Cardiac muscle cell (in vitro differentiated cells and primary cell): Measurements from ENCODE around the gene PKN3. TPM values are rescaled to one million over a fixed set of nuclear protein-coding genes. Genes with fewer than 3 reads are reported as not detected.

Source experiments
- DNase-seq, 2 donors: peaks; one replicate each; pipeline versions ENCODE4 v3.0.0 to v3.0.0-alpha.2; 2010 to 2017; ENCODE audit warnings: low read depth in 1 of 2, low spot score in 1 of 2
- H3K27ac ChIP-seq: fragments of 200-600 bp; sonication (generic); 2 replicates; pipeline ENCODE4 v1.5.1; 2016
- H3K27me3 ChIP-seq: fragments of 200-600 bp; sonication (generic); 2 replicates; pipeline ENCODE4 v1.6.0; 2016; ENCODE audit warnings: control low read depth
- H3K36me3 ChIP-seq: fragments of 200-600 bp; sonication (generic); 2 replicates; pipeline ENCODE4 v1.5.1; 2016; ENCODE audit warnings: control low read depth
- H3K4me1 ChIP-seq: fragments of 200-600 bp; sonication (generic); 2 replicates; pipeline ENCODE4 v1.8.1; 2017; ENCODE audit warnings: low read depth, mild to moderate bottlenecking, mixed run types
- H3K4me3 ChIP-seq: fragments of 200-600 bp; sonication (generic); 2 replicates; pipeline ENCODE4 v1.5.1; 2016; ENCODE audit warnings: mild to moderate bottlenecking
- H3K9me3 ChIP-seq: fragments of 200-600 bp; sonication (generic); 2 replicates; pipeline ENCODE4 v1.5.1; 2017; ENCODE audit warnings: low read depth, mild to moderate bottlenecking, control low read depth
- polyA plus RNA-seq: library from polyadenylated mRNA; unstranded; fragments of >200 nt; fragmentation: Nextera tagmentation; extraction: Ambion mirVana; gene quantifications from 2 replicates; pipeline ENCODE4 v1.2.1, GENCODE V29; 2016
- total RNA-seq: library from RNA; depleted of rRNA; stranded (reverse); fragments of >200 nt; gene quantifications from 2 replicates; pipeline ENCODE4 v1.2.3, GENCODE V29; 2016
- TF ChIP-seq, protein P1 (sequence below): IDR thresholded peaks from 2 replicates; pipeline ENCODE4 v1.5.1; 2012; ENCODE audit warnings: low read depth, mild to moderate bottlenecking, low read length

PKN3 gene
- total and polyA plus RNA-seq, 2 experiments from 2014 or later = 13.4 to 17.9 TPM

GRCh38 chr9:128701227-128701854 lies 962 bp upstream of the PKN3 start:
- Histone ChIP-seq H3K4me3 (no peak overlapping the region), H3K4me1 (no peaks in the 10 kb centered on the region), H3K36me3 (peaks cover 6% of the 10 kb centered on the region), H3K27me3 (no peaks in the 10 kb centered on the region), H3K27ac (peak overlapping the region; percentile 58), H3K9me3 (no peaks in the 10 kb centered on the region)
- TF ChIP-seq, protein P1, sequence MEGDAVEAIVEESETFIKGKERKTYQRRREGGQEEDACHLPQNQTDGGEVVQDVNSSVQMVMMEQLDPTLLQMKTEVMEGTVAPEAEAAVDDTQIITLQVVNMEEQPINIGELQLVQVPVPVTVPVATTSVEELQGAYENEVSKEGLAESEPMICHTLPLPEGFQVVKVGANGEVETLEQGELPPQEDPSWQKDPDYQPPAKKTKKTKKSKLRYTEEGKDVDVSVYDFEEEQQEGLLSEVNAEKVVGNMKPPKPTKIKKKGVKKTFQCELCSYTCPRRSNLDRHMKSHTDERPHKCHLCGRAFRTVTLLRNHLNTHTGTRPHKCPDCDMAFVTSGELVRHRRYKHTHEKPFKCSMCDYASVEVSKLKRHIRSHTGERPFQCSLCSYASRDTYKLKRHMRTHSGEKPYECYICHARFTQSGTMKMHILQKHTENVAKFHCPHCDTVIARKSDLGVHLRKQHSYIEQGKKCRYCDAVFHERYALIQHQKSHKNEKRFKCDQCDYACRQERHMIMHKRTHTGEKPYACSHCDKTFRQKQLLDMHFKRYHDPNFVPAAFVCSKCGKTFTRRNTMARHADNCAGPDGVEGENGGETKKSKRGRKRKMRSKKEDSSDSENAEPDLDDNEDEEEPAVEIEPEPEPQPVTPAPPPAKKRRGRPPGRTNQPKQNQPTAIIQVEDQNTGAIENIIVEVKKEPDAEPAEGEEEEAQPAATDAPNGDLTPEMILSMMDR = no peak
- DNase-seq = peak in 1 of 2 donors; percentile 41

DNA sequence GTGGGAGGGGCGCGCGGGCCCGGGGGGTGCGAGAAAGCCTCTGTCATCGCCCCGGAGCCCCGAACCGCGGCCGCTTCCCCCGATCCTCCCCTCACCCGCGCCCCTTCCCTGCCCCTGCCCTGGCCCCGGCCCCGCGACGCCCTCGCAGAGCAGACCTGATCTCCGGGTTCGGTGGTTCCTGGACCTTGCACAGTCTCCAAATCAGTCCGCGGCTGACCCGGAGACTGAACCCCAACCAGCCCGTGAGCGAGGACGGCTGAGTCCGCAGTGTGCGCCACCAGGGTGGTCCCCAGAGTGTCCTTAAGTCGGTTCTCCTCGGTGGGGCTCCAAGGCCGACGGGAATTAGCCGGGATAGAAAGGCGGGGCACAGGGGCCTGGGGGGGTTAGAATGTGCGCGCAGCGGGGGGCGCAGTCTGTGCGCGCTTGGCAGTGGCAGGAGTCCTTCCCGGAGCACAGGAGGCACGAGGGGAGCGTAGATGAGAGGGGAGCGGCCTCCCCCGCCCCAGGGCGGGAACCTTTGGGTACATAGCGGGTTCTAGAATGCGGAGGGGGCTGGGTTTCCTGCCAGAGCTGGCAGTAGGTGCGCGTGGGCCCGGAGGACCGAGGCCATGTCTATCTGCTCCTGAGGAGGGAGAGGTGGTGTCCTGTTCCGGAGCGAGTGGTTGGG lies 779 bp downstream of the PKN3 start:
- peak overlapping the region; percentile 63 for H3K4me3 ChIP-seq

DNA sequence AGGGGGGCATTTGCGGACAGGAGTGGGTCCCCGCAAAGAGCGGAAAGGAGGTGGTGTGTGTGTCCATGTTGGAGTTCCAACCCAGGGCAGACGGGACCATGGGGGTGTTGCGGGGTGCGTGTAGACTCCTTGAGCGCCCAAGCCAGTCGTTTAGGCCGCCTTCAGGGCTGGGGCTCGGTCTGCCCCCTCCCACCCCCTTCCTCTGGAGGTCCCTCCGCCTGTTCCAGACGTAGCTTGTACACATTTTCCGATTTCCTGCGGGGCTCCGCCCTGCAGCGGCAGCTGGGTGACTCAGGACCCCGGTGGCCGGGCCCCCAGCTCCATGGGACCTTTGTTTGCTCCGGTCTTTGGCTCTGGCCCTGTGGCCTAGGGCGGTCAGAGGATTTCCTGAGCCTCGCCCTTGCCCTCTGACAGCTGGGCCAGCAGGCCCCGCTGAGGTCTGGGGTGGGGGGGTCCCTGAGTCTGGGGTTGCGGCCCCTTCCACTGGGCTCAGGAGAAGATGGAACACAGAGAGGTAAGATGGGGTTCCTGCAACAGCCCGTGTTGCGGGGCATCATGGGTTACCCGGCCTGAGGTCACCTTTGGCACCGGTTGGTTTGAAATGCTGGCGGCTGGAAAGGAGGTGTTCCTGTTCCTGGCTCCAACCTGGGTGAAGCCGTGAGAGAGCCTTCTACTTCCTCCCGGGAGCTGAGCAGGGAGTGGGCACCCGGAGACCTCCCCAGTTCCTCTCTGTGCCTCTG lies 1.5 kb downstream of the PKN3 start:
- Histone ChIP-seq H3K36me3 (no peaks in the 10 kb centered on the region), H3K27me3 (no peaks in the 10 kb centered on the region), H3K27ac (no peak overlapping the region), H3K4me3 (peak overlapping the region; percentile 63), H3K9me3 (no peaks in the 10 kb centered on the region), H3K4me1 (no peaks in the 10 kb centered on the region)
- DNase-seq = no peak
- TF ChIP-seq, protein P1 = no peak

More for the DNA sequence above, 779 bp downstream of the PKN3 start:
- H3K36me3 ChIP-seq = no peaks in the 10 kb centered on the region
- H3K4me1 ChIP-seq = no peaks in the 10 kb centered on the region
- H3K27ac ChIP-seq = no peak overlapping the region
- DNase-seq = peak in 1 of 2 donors; percentile 36
- H3K9me3 ChIP-seq = no peaks in the 10 kb centered on the region
- TF ChIP-seq, protein P1 = no peak
- H3K27me3 ChIP-seq = no peaks in the 10 kb centered on the region

DNA sequence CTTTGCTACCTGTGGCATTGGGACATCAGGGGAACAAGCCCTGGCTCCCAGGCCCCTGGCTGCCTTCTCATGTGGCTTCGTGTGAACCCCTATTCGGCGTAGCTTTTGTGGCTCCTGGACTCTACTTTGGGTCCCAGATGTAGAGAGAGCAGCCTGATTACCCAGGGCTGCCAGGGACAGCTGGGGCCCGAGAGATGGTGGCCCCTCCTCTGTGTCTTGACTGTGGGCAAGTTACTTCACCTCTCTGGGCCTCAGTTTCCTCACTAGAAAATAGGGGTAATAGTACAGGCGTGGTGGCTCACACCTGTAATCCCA lies 2.0 kb downstream of the PKN3 start:
- H3K27ac ChIP-seq = no peak overlapping the region
- no peak overlapping the region for H3K4me3 ChIP-seq
- no peaks in the 10 kb centered on the region for H3K36me3 ChIP-seq
- TF ChIP-seq, protein P1 = no peak
- H3K27me3 ChIP-seq = no peaks in the 10 kb centered on the region
- no peaks in the 10 kb centered on the region for H3K9me3 ChIP-seq
- DNase-seq = no peak
- no peaks in the 10 kb centered on the region for H3K4me1 ChIP-seq

GRCh38 chr9:128705051-128705965 lies 3.0 kb downstream of the PKN3 start:
- Histone ChIP-seq H3K27ac (no peak overlapping the region), H3K27me3 (no peaks in the 10 kb centered on the region), H3K4me3 (no peak overlapping the region), H3K4me1 (no peaks in the 10 kb centered on the region), H3K36me3 (no peaks in the 10 kb centered on the region), H3K9me3 (no peaks in the 10 kb centered on the region)
- no peak for DNase-seq
- TF ChIP-seq, protein P1 = no peak
